Stimulated activated CD8-positive, alpha-beta memory T cell treated with anti-CD3 and anti-CD28 coated beads, Interleukin-15, amount 100 ng/mL, for 4 hours (primary cell): ENCODE results near the gene CRMP1.
"Not testable (repeated sequence)": the region's sequence is repeated elsewhere in the genome, so short reads cannot be mapped to it uniquely, and the experiment has no call there.

ENCODE experiments used
- DNase-seq, 2 donors: peaks; one replicate each; pipeline ENCODE4 v3.0.0-alpha.2; 2020; ENCODE audit warnings: low read depth in 2 of 2

The CRMP1 gene

GRCh38 chr4:5856362-5856761, 36.5 kb downstream of the CRMP1 start:
- not testable (repeated sequence) for DNase-seq

- no peak for DNase-seq
Observed at GRCh38 chr4:5854929-5855328, 38.0 kb downstream of the CRMP1 start.

GRCh38 chr4:5852523-5853202, 40.2 kb downstream of the CRMP1 start:
- no peak for DNase-seq

- no peak for DNase-seq
Observed at GRCh38 chr4:5851637-5852301, 41.1 kb downstream of the CRMP1 start.

GRCh38 chr4:5845035-5845905, 47.6 kb downstream of the CRMP1 start:
- DNase-seq: no peak

- DNase-seq: no peak
Observed at GRCh38 chr4:5843573-5844530, 49.0 kb downstream of the CRMP1 start.

GRCh38 chr4:5842456-5842855, 50.4 kb downstream of the CRMP1 start:
- no peak for DNase-seq

- DNase-seq: no peak
Observed at GRCh38 chr4:5839751-5840674, 52.9 kb downstream of the CRMP1 start.

GRCh38 chr4:5839332-5839731, 53.6 kb downstream of the CRMP1 start:
- no peak for DNase-seq

GRCh38 chr4:5837483-5837882, 55.4 kb downstream of the CRMP1 start:
- not testable (repeated sequence) for DNase-seq

- no peak for DNase-seq
Observed at GRCh38 chr4:5836943-5837342, 55.9 kb downstream of the CRMP1 start.

GRCh38 chr4:5828005-5828391, 64.9 kb downstream of the CRMP1 start:
- DNase-seq: no peak

- no peak for DNase-seq
Observed at GRCh38 chr4:5827108-5828004, 65.5 kb downstream of the CRMP1 start.

GRCh38 chr4:5826437-5827107, 66.3 kb downstream of the CRMP1 start:
- no peak for DNase-seq

GRCh38 chr4:5825321-5826041, 67.4 kb downstream of the CRMP1 start:
- DNase-seq: no peak

GRCh38 chr4:5824635-5825034, 68.3 kb downstream of the CRMP1 start:
- DNase-seq: no peak

GRCh38 chr4:5824227-5824626, 68.7 kb downstream of the CRMP1 start:
- no peak for DNase-seq
